ENCODE results near the gene FILIP1L.

DNA sequence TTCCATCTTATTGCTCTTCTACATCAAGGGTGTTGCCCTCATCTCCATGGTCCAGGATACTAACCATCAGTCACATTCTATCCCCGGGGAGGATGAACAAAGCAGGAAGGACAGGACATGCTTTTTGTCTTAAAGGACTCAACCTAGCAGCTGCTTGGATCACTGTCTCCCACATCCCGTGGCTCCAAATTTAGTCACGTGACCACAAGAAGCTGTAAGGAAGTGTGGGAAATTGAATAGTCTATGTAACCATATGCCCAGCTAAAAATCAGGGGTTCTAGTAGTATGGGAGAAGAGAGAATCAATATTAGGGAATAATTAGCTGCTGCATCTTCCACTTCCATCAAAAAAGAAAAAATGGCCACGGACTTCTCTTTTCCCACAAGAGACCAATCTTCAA lies 314.9 kb downstream of the FILIP1L start:
- no peak for TF ChIP-seq CTCF (IDR thresholded peaks at IDR 0.05; ENCODE audit: borderline replicate concordance, extremely low read depth, low read length, poor library complexity, severe bottlenecking)
- no peak for TF ChIP-seq EZH2 (IDR thresholded peaks at IDR 0.05; ENCODE audit: borderline replicate concordance, low read depth, low read length, severe bottlenecking)
